A204.1 (cell line): Measurements from ENCODE around the gene EGFR.

ENCODE experiments used
- FAIRE-seq: peaks from 2 replicates; lab custom pipeline; 2012; peaks lifted over from hg19 to GRCh38; lab: Jason Lieb, UNC

The EGFR gene

DNA sequence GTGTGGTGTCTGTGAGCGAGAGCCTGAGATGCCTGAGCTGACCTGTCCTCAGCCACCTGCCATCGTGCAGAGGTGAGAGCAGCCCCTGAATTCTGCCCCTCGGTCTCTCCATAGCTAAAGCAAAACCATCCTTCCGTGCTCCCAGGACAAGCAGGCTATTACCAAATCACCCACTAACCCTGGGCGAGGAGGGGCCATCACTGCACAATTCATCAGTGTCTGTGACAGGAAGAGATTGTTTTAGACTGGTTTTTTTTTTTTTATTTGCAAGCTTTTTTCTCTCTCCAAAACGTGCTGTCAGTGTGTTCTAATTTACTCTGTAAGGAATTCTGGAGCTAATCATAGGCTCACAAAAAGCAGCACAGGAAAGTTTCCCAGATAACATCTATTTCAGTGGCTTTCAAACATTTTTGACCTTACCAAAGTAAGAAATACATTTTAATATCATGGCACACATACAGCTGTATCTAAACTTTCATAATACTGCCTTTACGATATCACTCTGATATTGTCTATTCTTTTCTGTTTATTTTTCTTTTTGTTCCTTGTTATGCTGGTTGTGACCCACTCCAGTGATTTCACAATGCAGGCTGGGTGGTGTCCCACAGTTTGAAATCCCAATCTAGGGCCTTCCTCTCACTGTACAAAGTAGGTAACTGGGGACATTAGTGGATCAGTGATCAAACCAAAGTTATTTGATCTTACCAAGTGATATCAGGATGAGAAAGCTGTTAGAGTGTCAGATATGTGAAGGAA, 62.8 kb downstream of the EGFR start:
- no peak for FAIRE-seq

DNA sequence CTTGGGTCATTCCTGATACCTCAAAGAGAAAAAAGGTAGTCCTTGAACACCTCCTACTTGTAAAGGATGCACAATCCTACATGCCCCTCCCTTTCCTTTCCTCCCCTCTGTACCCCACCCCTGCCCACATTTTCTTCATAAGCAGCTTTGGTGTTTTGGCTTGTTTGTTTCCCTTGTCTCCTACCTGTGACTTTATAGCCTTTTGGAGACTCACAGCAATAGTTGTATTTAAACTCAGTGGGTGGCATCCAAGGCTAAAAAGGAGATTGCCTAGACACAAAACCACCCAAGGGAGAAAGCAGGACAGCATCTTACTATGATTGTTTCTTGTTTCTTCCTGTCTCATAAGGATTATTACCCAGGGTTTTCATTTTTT, 63.4 kb downstream of the EGFR start:
- no peak for FAIRE-seq

DNA sequence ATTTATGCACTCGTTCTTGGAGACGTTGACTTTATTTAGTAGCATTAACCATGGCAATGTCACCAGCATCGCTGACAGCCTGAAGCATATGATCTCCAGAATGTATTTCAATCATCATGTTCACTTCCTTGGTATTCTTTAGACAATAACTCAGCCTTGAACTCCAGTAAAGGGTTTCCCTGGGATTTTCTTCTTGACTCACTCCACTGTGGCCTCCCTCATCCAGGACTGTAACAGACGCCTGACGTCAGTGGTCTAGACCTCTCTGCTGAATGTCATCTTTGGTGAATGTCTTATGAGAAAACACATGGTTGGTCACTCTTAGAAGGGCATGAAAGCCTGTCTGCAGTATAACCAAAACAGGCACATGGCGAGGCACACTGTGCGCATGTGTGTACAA, 64.4 kb downstream of the EGFR start:
- no peak for FAIRE-seq

DNA sequence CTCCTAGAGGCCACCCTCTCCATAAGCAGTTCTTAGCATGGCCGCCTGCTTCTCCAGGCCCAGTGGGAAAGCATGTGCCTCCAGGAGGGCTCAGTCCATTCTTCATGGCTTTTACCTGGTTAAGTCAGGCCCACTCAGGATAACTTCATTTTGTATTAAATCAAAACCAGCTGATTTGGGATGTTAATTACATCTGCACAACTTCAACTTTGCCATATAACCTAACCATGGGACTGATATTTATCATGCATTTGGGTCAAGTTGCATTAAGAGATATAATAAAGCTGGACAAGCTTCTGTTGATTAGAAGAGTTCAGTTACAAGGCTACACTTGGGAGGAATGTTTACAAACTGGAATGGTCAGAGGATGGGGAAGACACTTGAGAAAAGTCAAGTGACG, 65.5 kb downstream of the EGFR start:
- no peak for FAIRE-seq

GRCh38 chr7:55085511-55086412, 66.9 kb downstream of the EGFR start:
- FAIRE-seq, result no peak

- no peak for FAIRE-seq
These were observed 67.8 kb downstream of the EGFR start for GRCh38 chr7:55086413-55087201.

DNA sequence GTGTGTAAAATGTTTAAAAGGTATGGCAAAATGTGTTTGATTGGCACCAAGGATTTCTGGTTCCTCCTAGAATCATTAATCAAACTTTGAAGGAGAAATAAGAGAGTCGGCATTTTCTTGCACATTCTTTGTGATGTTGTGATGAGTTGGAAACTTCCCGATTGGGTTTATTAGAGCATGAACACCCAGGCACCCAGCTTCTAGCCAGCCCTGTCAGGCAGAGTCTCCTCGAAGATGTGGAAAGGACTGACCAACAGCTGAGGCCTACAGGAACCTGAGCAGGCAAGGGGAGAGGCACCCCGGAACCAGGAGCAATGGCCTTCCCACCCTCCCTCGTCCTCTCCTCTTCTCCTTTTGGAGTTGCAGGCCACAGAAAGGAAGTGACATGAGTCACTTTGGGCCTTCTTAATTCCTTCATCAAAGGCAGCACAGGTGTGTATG, 68.7 kb downstream of the EGFR start:
- no peak for FAIRE-seq

DNA sequence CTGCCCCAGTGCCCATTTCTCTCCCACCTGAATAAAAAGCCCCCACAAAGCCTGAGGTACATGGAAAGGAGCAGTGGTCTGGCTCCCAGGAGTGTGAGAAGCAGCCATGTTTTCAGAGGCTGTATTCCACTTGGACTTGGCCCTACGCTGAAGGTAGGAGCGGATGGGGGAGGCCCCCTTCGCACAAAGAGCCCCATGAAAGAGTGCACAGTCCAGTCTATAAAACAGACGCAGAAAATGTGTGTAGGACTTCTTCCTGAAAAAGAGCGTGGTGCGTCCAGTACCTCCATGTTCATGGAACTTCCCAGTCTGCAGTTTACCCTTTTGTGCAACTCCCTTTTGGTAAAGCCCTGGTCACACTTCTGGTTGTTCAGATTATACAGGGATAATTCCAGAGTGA, 69.3 kb downstream of the EGFR start:
- no peak for FAIRE-seq

- no peak for FAIRE-seq
These were observed 69.8 kb downstream of the EGFR start for GRCh38 chr7:55088620-55089019.

- FAIRE-seq, result no peak
These were observed 73.6 kb downstream of the EGFR start for GRCh38 chr7:55092186-55092974.

DNA sequence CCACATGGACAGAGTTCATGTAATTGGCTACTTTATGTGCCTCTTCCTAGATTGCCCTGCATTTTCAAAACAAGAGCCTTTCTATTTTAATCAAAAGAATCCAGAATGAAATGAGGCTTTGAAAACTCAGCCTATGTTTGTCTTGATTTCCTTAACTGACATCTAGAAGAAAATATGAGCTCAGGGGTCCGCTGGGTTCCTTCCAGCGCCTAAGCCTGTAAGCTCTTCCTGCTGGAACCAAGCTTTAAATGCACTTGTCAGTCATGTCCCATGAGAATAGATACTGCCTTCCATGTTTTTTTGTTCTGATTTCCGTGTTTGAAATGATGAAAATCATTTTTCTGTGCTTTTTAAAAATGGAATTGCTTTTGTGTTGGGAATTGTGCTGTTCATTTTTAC, 74.2 kb downstream of the EGFR start:
- FAIRE-seq, result no peak

DNA sequence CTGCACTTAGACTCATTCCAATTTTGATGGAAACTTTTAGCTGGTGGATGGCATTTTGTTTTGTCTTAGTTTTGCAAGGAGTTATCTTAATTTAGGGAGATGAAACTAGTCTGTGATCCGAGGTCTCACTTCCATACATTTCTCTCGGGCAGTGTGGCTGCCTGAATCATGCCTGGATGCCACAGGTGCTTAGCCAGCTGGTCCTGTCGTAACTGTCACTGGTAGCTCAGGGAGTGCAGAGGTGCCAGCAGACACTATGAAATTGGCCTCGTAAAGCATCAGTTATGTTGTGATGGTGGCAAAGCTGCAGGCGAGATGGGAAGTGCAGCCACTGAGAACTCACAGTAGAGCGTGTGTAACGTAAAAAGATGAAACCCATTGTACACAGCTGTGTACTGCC, 74.9 kb downstream of the EGFR start:
- no peak for FAIRE-seq

DNA sequence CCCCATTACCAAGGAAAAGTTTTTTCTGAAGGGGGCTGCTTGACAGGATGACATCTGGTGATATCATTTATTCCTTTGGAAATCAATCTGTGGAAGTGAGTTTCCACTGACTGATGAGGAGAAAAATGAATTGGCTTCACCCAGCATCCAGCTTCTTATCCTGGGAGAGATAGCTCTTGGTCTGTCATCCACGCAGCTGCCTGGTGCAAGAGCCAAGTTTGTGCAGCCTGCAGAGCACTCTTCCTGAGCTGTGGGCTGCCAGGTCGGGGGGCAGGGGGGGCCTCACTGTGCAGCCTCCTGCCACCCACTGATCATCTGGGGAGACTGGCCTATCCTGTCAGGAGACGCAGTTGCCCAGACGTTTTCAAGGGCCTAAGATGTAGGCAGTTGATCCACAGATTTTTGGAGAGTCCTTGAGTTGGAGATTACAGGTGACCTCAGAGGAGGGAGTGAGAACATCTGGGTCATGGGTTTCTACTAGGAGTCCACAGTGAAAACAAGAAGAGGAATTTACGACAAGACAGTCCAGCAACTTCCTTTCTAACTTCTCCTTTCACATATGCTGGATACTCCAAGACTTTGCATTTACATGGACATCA, 75.4 kb downstream of the EGFR start:
- no peak for FAIRE-seq

DNA sequence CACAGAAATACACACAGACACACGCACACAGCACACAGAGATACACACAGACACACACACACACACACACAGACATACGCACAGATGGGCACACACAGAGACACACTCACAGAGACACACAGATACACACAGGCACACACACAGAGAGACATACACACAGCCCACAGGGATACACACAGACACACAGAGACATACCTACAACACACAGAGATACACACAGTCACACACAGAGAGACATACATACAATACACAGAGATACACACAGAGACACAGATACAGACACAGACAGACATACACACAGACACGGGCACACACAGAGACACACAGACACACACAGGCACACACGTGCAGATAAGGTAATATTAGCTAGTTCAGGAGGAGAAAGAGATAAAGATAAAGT, 76.9 kb downstream of the EGFR start:
- no peak for FAIRE-seq

DNA sequence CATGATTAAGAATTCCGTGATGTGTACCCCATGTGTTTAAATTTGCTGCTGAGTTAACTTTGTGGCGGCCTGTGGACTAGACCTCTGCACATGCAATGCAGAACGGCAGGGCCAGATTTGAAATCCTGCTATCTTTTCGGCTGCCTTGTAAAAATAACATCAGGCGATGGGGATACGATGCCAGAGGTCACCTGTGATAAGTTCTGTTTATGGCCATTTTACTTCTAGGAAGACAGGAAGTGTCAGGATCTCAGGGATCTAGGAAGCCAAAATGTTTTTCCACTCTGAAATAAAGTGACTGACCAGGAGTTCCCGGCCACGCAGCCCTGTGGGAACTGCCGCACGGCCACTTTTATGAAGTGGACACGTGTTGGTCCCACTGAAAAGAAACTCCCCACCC, 77.5 kb downstream of the EGFR start:
- no peak for FAIRE-seq

DNA sequence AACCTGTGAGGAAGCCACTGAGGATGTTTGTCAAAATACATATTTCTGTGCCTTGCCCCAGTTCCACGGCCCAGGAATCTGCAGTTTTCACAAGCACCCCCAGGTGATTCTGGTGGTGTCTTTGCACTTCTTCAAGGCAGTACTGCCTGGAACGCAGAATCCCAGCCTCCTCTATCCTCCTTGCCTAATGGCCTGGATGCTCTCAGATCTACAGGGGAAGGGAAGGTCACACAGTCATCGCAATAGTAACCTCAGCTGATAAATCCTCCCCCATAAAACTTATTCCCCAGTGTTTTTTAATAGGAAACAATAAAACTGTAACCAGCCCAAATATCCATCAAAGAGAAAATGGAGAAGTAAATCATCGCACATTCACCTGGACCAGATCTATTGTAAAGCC, 78.3 kb downstream of the EGFR start:
- FAIRE-seq, result no peak

- FAIRE-seq, result no peak
These were observed 80.4 kb downstream of the EGFR start for GRCh38 chr7:55099066-55099820.

DNA sequence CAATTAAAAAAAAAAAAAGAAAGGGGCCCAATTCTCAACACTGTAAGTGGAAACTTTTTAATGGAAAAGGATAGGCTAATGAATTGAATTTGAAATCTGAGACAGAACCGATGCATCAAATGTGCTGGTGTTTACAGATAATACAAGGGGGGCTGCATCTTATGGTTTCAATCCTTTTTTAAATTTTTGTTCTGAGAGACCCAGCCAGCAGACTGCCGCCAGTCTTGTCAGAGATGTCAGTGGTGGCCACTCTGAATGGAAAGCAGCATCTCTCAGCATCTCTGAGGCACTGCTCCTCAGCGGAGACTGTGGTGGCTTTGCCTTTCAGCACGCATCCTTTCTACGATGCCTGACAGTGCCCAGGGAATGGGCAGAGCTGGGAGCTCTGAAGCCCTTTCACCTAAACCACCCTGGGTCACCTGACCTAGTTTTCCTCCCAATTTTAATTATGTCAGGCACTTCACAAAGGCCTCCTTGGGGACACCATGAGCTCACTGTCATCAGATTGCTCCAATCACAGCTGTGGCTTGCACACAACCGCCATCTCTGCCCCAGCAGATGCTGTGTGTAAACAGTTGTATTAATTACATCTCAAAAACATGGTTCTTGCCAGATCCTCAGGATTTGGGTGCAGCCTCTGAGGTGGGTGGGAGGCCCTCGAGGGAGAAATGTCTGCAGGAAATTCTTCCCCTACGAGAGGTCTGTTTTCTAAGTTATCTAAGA, 81.2 kb downstream of the EGFR start:
- no peak for FAIRE-seq

GRCh38 chr7:55100544-55101327, 81.9 kb downstream of the EGFR start:
- no peak for FAIRE-seq
